Neuronal stem cell (in vitro differentiated cells): ENCODE results near the gene EPB41L5.

Source experiments
- DNase-seq: peaks from one replicate; pipeline ENCODE4 v3.0.0-alpha.2; 2013; ENCODE audit warnings: low spot score
- H2AFZ ChIP-seq: one replicate; pipeline ENCODE4 v1.6.1; 2013; ENCODE audit warnings: mild to moderate bottlenecking, low read length, inconsistent platforms
- H2AK5ac ChIP-seq: 2 replicates; pipeline ENCODE4 v1.6.1; 2013; ENCODE audit warnings: low read depth, mild to moderate bottlenecking, inconsistent platforms, low read length, moderate library complexity, mixed read lengths
- H2BK120ac ChIP-seq: 2 replicates; pipeline ENCODE4 v1.6.1; 2013; ENCODE audit warnings: low read depth, mild to moderate bottlenecking, inconsistent platforms, low read length, moderate library complexity, mixed read lengths
- H2BK12ac ChIP-seq: one replicate; pipeline ENCODE4 v1.6.1; 2013; ENCODE audit warnings: low read length, inconsistent platforms
- H2BK15ac ChIP-seq: 2 replicates; pipeline ENCODE4 v1.6.1; 2013; ENCODE audit warnings: mild to moderate bottlenecking, low read length, inconsistent platforms, mixed read lengths
- H2BK5ac ChIP-seq: one replicate; pipeline ENCODE4 v1.6.1; 2013; ENCODE audit warnings: inconsistent platforms, mild to moderate bottlenecking, low read length, moderate library complexity
- H3K14ac ChIP-seq: one replicate; pipeline ENCODE4 v1.6.1; 2013; ENCODE audit warnings: low read length, inconsistent platforms
- H3K18ac ChIP-seq: 2 replicates; pipeline ENCODE4 v1.6.1; 2013; ENCODE audit warnings: low read length, inconsistent platforms
- H3K23ac ChIP-seq: 2 replicates; pipeline ENCODE4 v1.6.1; 2013; ENCODE audit warnings: low read depth, mild to moderate bottlenecking, mixed read lengths, low read length, inconsistent platforms; ENCODE audit not compliant: poor library complexity
- H3K27ac ChIP-seq: replicated peaks from 3 replicates; pipeline ENCODE4 v1.5.1; 2013; ENCODE audit warnings: low read length, inconsistent platforms
- H3K27me3 ChIP-seq, 3 experiments: 2 replicates each; pipeline ENCODE4 v1.6.1; 2013; ENCODE audit warnings: low read length in 3 of 3, mild to moderate bottlenecking in 2 of 3, inconsistent platforms in 1 of 3, low read depth in 1 of 3, mixed read lengths in 1 of 3, moderate library complexity in 1 of 3; ENCODE audit not compliant: control insufficient read depth in 3 of 3, insufficient read depth in 3 of 3
- H3K36me3 ChIP-seq, 2 donors: replicated peaks in 1 of 2; 2 replicates each; pipeline ENCODE4 v1.6.1; 2013; ENCODE audit warnings: low read length in 2 of 2; ENCODE audit not compliant: control insufficient read depth in 2 of 2, insufficient read depth in 2 of 2
- H3K4ac ChIP-seq: 2 replicates; pipeline ENCODE4 v1.6.1; 2013; ENCODE audit warnings: inconsistent platforms, mild to moderate bottlenecking, low read length, moderate library complexity
- H3K4me1 ChIP-seq, 2 donors: 1 replicate in 1 of 2; 2 replicates in 1 of 2; pipeline ENCODE4 v1.6.1; 2013; ENCODE audit warnings: low read length in 2 of 2, low read depth in 1 of 2; ENCODE audit not compliant: control insufficient read depth in 2 of 2, insufficient read depth in 1 of 2
- H3K4me2 ChIP-seq: one replicate; pipeline ENCODE4 v1.6.1; 2013; ENCODE audit warnings: mild to moderate bottlenecking, low read length, inconsistent platforms; ENCODE audit not compliant: insufficient read depth, poor library complexity, severe bottlenecking
- H3K4me3 ChIP-seq, 2 donors: 2 replicates each; pipeline ENCODE4 v1.5.1; 2013; ENCODE audit warnings: low read length in 2 of 2, mild to moderate bottlenecking in 2 of 2, inconsistent platforms in 1 of 2, moderate library complexity in 1 of 2
- H3K79me1 ChIP-seq: one replicate; pipeline ENCODE4 v1.6.1; 2013; ENCODE audit warnings: low read depth, mild to moderate bottlenecking, inconsistent platforms, low read length, moderate library complexity
- H3K9ac ChIP-seq: one replicate; pipeline ENCODE4 v1.6.1; 2013; ENCODE audit warnings: mild to moderate bottlenecking, low read depth, low read length, inconsistent platforms; ENCODE audit not compliant: poor library complexity
- H3K9me3 ChIP-seq, 2 donors: replicated peaks in 1 of 2; 2 replicates each; pipeline versions ENCODE3 to v1.6.1; 2013; ENCODE audit warnings: low read length in 2 of 2, mild to moderate bottlenecking in 2 of 2, inconsistent platforms in 1 of 2, low read depth in 1 of 2, mixed read lengths in 1 of 2, moderate library complexity in 1 of 2; ENCODE audit not compliant: control insufficient read depth in 2 of 2, insufficient read depth in 1 of 2
- H4K8ac ChIP-seq: one replicate; pipeline ENCODE4 v1.6.1; 2013; ENCODE audit warnings: low read depth, mild to moderate bottlenecking, inconsistent platforms, low read length, moderate library complexity
- H4K91ac ChIP-seq: one replicate; pipeline ENCODE4 v1.6.1; 2013; ENCODE audit warnings: low read length, low read depth, mild to moderate bottlenecking, inconsistent platforms; ENCODE audit not compliant: poor library complexity
- WGBS, 2 donors: extraction: QIAGEN DNeasy Blood & Tissue Kit; methylation state at CpG; one replicate each; pipeline ENCODE4 v1.1.7; 2013; ENCODE audit warnings: missing lambda C conversion rate in 2 of 2, mixed read lengths in 1 of 2; ENCODE audit not compliant: insufficient read length in 2 of 2, insufficient replicate concordance in 1 of 2; ENCODE audit errors: extremely low coverage in 2 of 2; 5-methylcytosine and 5-hydroxymethylcytosine counted together

EPB41L5 gene

GRCh38 chr2:120204022-120204405, 191.1 kb downstream of the EPB41L5 start:
- H3K9ac ChIP-seq = no peak overlapping the region
- WGBS, 2 donors = no CpG with 5 or more reads among the region's 5 CpGs
- H3K23ac ChIP-seq = peak overlapping the region; percentile 29
- H3K36me3 ChIP-seq = no peaks in the 10 kb centered on the region
- H3K79me1 ChIP-seq = no peaks in the 10 kb centered on the region
- H2BK12ac ChIP-seq = no peak overlapping the region
- H3K27ac ChIP-seq = no peak overlapping the region
- no peak overlapping the region for H3K4me3 ChIP-seq
- peak overlapping the region; percentile 19 for H2AFZ ChIP-seq
- H2AK5ac ChIP-seq = no peak overlapping the region
- H3K9me3 ChIP-seq = no peaks in the 10 kb centered on the region
- H3K4ac ChIP-seq = no peak overlapping the region
- peak overlapping the region; percentile 44 for H3K18ac ChIP-seq
- H3K4me1 ChIP-seq = peaks cover 0 to 3% of the 10 kb centered on the region in 2 donors
- H2BK15ac ChIP-seq = no peak overlapping the region
- H3K27me3 ChIP-seq = peaks cover 0 to 13% (median 0%) of the 10 kb centered on the region in 3 experiments
- peak overlapping the region; percentile 47 for H2BK5ac ChIP-seq
- H3K4me2 ChIP-seq = no peak overlapping the region
- H3K14ac ChIP-seq = no peak overlapping the region
- no peak for DNase-seq
- H2BK120ac ChIP-seq = no peak overlapping the region
- H4K8ac ChIP-seq = no peak overlapping the region
- H4K91ac ChIP-seq = no peak overlapping the region

DNA sequence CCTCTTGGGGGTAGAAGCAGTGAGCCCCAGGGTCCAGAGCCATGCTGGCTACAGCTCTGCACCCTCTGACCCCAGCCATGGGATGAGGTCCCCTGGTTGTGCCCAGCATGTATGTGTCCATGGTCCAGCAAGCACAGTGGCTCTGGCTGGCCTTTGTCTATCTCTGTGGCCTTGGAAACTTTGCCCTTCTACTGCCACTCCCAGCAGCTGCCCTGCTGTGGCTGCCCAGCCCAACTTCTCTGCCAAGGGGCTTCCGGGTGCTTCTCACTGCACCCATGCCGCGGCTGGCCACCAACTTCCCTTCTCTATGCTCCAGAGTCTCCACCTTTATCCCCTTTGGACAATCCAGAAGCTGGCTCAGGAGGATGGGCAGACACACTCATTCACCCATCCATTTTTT, 191.5 kb downstream of the EPB41L5 start:
- Histone ChIP-seq H3K36me3 (no peaks in the 10 kb centered on the region), H3K4ac (no peak overlapping the region), H2BK5ac (peak overlapping the region; percentile 47), H3K27me3 (peaks cover 0 to 13% (median 0%) of the 10 kb centered on the region in 3 experiments), H4K8ac (no peak overlapping the region), H3K4me3 (no peak overlapping the region), H3K27ac (no peak overlapping the region), H2BK12ac (no peak overlapping the region), H2BK120ac (no peak overlapping the region), H2BK15ac (no peak overlapping the region), H3K14ac (no peak overlapping the region), H3K9ac (peak overlapping the region; percentile 47), H3K23ac (peak overlapping the region; percentile 29), H2AFZ (no peak overlapping the region), H3K18ac (peak overlapping the region; percentile 44), H3K79me1 (no peaks in the 10 kb centered on the region), H2AK5ac (peak overlapping the region; percentile 42), H3K4me1 (peaks cover 0 to 3% of the 10 kb centered on the region in 2 donors), H3K4me2 (no peak overlapping the region), H3K9me3 (no peaks in the 10 kb centered on the region), H4K91ac (no peak overlapping the region)
- DNase-seq = no peak
- WGBS, 2 donors = no CpG with 5 or more reads among the region's 3 CpGs

GRCh38 chr2:120204945-120205670, 192.2 kb downstream of the EPB41L5 start:
- H3K18ac ChIP-seq = no peak overlapping the region
- no peaks in the 10 kb centered on the region for H3K36me3 ChIP-seq
- WGBS, 2 donors = no CpG with 5 or more reads among the region's 12 CpGs
- no peaks in the 10 kb centered on the region for H3K79me1 ChIP-seq
- peaks cover 0 to 3% of the 10 kb centered on the region in 2 donors for H3K4me1 ChIP-seq
- H2AK5ac ChIP-seq = peak overlapping the region; percentile 42
- H2BK5ac ChIP-seq = peak overlapping the region; percentile 47
- DNase-seq = no peak
- H3K4me2 ChIP-seq = no peak overlapping the region
- H3K27me3 ChIP-seq = peaks cover 0 to 13% (median 0%) of the 10 kb centered on the region in 3 experiments
- no peak overlapping the region for H3K14ac ChIP-seq
- H2BK12ac ChIP-seq = no peak overlapping the region
- H3K4me3 ChIP-seq = no peak overlapping the region
- H2BK120ac ChIP-seq = no peak overlapping the region
- H3K27ac ChIP-seq = no peak overlapping the region
- H3K9ac ChIP-seq = no peak overlapping the region
- no peak overlapping the region for H3K4ac ChIP-seq
- no peak overlapping the region for H2BK15ac ChIP-seq
- H4K91ac ChIP-seq = no peak overlapping the region
- no peak overlapping the region for H2AFZ ChIP-seq
- no peaks in the 10 kb centered on the region for H3K9me3 ChIP-seq
- H4K8ac ChIP-seq = no peak overlapping the region
- H3K23ac ChIP-seq = no peak overlapping the region

GRCh38 chr2:120206022-120206581, 193.2 kb downstream of the EPB41L5 start:
- Histone ChIP-seq H2AK5ac (no peak overlapping the region), H3K9me3 (no peaks in the 10 kb centered on the region), H3K9ac (no peak overlapping the region), H2BK5ac (no peak overlapping the region), H3K18ac (no peak overlapping the region), H3K36me3 (no peaks in the 10 kb centered on the region), H3K4ac (no peak overlapping the region), H3K27me3 (peaks cover 0 to 13% (median 0%) of the 10 kb centered on the region in 3 experiments), H2BK12ac (no peak overlapping the region), H4K8ac (no peak overlapping the region), H2BK120ac (no peak overlapping the region), H3K14ac (no peak overlapping the region), H3K4me3 (no peak overlapping the region), H3K4me2 (no peak overlapping the region), H3K23ac (no peak overlapping the region), H3K27ac (no peak overlapping the region), H3K79me1 (no peaks in the 10 kb centered on the region), H2BK15ac (no peak overlapping the region), H4K91ac (no peak overlapping the region), H3K4me1 (peaks cover 0 to 3% of the 10 kb centered on the region in 2 donors), H2AFZ (no peak overlapping the region)
- peak; percentile 35 for DNase-seq
- no CpG with 5 or more reads among the region's 8 CpGs for WGBS, 2 donors
